ENCODE results near the gene NLN.

DNA sequence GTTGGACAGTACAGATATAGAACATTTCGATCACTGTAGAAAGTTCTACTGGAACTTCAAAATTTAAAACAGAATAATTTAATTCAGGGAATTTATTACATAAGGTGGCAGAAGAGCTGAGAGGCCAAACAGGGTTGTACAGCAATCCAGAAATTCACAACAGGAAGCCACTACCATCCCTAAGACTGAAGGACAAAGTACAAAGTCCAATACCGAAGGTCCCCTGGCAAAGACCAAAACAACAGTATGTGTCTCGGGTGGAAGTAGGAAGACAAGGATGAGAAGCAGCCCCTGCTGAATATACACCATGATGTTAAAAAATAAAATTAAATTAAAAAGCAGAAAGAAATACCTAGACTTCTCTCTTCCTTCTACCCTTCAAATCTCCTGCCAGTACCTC lies 20.0 kb upstream of the NLN start:
- TF ChIP-seq POLR2A (IDR thresholded peaks at IDR 0.05) (no peak), POLR2AphosphoS5 (IDR thresholded peaks at IDR 0.05; ENCODE audit: insufficient read depth in 1 of 2, low read depth in 1 of 2) (no peak)
- TF ChIP-seq, protein P1, sequence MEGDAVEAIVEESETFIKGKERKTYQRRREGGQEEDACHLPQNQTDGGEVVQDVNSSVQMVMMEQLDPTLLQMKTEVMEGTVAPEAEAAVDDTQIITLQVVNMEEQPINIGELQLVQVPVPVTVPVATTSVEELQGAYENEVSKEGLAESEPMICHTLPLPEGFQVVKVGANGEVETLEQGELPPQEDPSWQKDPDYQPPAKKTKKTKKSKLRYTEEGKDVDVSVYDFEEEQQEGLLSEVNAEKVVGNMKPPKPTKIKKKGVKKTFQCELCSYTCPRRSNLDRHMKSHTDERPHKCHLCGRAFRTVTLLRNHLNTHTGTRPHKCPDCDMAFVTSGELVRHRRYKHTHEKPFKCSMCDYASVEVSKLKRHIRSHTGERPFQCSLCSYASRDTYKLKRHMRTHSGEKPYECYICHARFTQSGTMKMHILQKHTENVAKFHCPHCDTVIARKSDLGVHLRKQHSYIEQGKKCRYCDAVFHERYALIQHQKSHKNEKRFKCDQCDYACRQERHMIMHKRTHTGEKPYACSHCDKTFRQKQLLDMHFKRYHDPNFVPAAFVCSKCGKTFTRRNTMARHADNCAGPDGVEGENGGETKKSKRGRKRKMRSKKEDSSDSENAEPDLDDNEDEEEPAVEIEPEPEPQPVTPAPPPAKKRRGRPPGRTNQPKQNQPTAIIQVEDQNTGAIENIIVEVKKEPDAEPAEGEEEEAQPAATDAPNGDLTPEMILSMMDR (IDR thresholded peaks at IDR 0.05): no peak
